Cardiac fibroblast (primary cell): ENCODE results near the gene DESI2.

ENCODE experiments used
- DNase-seq, 2 donors: peaks; one replicate each; pipeline versions ENCODE4 v3.0.0 to v3.0.0-alpha.2; 2010; ENCODE audit warnings: low read depth in 2 of 2
- H3K4me3 ChIP-seq, 2 donors: replicated peaks in 1 of 2; 1 replicate in 1 of 2; 2 replicates in 1 of 2; pipeline ENCODE4 v1.5.1; 2011; ENCODE audit warnings: low read depth in 2 of 2, low read length in 2 of 2, mild to moderate bottlenecking in 2 of 2, moderate library complexity in 1 of 2
- TF ChIP-seq, protein P1 (sequence below): IDR thresholded peaks from one replicate; pipeline ENCODE4 v1.5.1; 2011; ENCODE audit warnings: low read depth, mild to moderate bottlenecking, low read length, inconsistent platforms

DESI2 gene

GRCh38 chr1:244652623-244653438 is at the start of gene DESI2:
Gene DESI2, plus strand, starts transcription at chr1:244653126. Its CDS starts 188 bp downstream, at chr1:244653314.
- TF ChIP-seq, protein P1, sequence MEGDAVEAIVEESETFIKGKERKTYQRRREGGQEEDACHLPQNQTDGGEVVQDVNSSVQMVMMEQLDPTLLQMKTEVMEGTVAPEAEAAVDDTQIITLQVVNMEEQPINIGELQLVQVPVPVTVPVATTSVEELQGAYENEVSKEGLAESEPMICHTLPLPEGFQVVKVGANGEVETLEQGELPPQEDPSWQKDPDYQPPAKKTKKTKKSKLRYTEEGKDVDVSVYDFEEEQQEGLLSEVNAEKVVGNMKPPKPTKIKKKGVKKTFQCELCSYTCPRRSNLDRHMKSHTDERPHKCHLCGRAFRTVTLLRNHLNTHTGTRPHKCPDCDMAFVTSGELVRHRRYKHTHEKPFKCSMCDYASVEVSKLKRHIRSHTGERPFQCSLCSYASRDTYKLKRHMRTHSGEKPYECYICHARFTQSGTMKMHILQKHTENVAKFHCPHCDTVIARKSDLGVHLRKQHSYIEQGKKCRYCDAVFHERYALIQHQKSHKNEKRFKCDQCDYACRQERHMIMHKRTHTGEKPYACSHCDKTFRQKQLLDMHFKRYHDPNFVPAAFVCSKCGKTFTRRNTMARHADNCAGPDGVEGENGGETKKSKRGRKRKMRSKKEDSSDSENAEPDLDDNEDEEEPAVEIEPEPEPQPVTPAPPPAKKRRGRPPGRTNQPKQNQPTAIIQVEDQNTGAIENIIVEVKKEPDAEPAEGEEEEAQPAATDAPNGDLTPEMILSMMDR = peak; percentile 26
- H3K4me3 ChIP-seq = peak within 1 kb of the TSS; percentile 92 to 94
- DNase-seq = peak; percentile 100

DNA sequence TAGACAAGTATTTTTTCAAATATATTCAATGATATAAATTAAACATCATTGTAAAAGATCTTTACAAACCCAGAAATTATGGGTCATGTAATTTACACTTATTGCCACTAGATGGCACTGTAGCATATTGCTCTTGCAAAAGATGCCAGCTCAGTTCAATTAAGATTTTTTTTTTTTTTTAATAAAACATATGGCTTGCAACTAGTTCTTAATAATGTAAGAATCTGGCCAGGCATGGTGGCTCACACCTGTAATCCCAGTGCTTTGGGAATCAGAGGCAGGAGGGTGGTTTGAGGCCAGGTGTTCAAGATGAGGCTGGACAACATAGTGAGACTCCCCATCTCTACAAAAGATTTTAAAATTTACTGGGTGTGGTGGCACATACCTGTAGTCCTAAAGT is 49.4 kb upstream of the DESI2 start:
- H3K4me3 ChIP-seq = no peak overlapping the region
- DNase-seq = peak; percentile 56
- TF ChIP-seq, protein P1 = peak; percentile 59

- TF ChIP-seq, protein P1 = no peak
- no peak for DNase-seq
- no peak overlapping the region for H3K4me3 ChIP-seq
These were observed 47.0 kb upstream of the DESI2 start for GRCh38 chr1:244605835-244606370.

GRCh38 chr1:244614113-244614836 is 38.7 kb upstream of the DESI2 start:
- H3K4me3 ChIP-seq = no peak overlapping the region
- peak in 1 of 2 donors; percentile 33 for DNase-seq
- TF ChIP-seq, protein P1 = no peak

DNA sequence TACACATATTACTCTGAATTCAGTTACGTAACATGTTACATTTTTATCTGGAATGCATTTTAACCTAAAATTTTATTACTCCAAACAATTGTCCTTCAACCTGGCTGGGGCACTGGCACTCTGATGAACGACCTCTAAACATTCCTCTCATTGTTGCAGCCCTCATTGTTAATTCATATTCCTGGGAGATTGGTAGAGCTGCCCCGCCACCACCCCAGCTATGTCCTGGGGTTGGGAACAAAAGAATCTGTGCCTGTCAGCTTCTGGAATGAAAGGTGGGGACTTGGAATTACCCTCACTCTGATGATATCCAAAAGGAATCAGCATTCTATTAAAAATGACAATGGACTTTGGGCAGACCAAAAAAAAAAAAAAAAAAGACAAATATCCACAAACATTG is 38.0 kb upstream of the DESI2 start:
- TF ChIP-seq, protein P1 = no peak

DNA sequence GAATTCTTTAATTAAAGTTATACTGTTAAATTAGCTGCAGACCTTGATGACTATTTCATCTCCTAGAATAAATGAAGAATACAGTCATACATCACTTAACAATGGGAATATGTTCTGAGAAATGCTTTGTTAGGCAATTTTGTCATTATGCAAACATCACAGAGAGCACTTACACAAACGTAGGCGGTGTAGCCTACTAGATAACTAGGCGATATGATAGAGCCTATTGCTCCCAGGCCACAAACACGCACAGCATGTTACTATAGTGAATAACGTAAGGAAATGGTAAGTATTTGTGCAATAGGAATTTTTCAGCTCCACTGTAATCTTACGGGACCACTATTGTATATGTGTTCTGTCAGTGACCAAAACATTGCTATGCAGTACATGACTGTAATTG is 37.6 kb upstream of the DESI2 start:
- TF ChIP-seq, protein P1 = no peak
- no peak overlapping the region for H3K4me3 ChIP-seq
- no peak for DNase-seq

More for the DNA sequence above, 38.0 kb upstream of the DESI2 start:
- DNase-seq = no peak
- H3K4me3 ChIP-seq = no peak overlapping the region
